Measurements from ENCODE around the gene BMP8A.

DNA sequence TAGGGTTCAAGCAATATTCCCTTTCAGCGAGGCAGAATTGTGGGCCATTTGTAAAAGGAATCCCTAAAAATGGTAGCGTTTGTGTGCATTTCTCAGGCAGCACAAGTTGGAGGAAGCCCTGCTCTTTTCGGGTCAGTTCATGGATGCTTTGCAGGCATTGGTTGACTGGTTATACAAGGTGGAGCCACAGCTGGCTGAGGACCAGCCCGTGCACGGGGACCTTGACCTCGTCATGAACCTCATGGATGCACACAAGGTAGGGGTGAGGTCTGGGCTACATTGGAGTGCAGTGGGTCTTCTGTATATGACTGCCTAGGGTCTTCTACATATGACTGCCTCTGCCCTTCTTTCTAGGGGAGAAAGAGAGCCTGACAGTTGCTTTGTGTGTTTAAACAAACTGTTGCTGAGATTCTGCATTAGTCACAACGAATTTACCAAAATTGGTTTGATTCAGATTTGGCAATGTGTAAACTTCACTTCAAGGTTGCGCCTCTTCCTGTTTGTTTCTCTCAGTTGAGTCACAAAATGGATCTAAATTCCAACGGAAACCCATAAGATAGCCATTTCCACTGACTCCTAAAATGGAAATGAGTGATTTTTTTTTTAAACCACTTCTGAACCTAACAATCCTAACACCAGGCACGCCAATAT, 40.4 kb upstream of the BMP8A start:
- TF ChIP-seq YY1 (IDR thresholded peaks at IDR 0.05; ENCODE audit: insufficient read depth, insufficient read length) = no peak
- no peak for TF ChIP-seq ZNF274 (IDR thresholded peaks at IDR 0.05; ENCODE audit: low read depth, low read length)
